K562 (cell line): ENCODE data around the gene BLCAP. TPM values are rescaled to one million over a fixed set of nuclear protein-coding genes. Genes with fewer than 3 reads are reported as not detected.

Experiments used
- ATAC-seq: fragments of 200-7000 bp; cut with Tn5 transposase; 3 replicates; pipeline ENCODE4 v1.9.1; 2020; ENCODE audit warnings: moderate library complexity
- BruUV-seq: library from RNA; stranded (reverse); fragments of 400-500 nt; replicated peaks from 2 replicates; lab custom pipeline; 2021; lab: Mats Ljungman, UMichigan
- CTCF ChIA-PET: fragments of 300-600 bp; formaldehyde crosslinking; extraction: SDS; loops from one replicate; lab custom pipeline; 2021; ENCODE audit warnings: low intra/inter-chr PET ratio; lab: Yijun Ruan, JAX
- POLR2A ChIA-PET: fragments of 300-600, 350-650 bp; sonication (Branson Sonifier 250); formaldehyde crosslinking; extraction: SDS; loops from one replicate; lab custom pipeline; 2021; ENCODE audit warnings: antibody characterized with exemption, inconsistent platforms; lab: Yijun Ruan, JAX
- DNase-seq, 4 experiments: peaks; one replicate each; pipeline versions ENCODE4 v3.0.0 to v3.0.0-alpha.2; 2011 to 2018; ENCODE audit warnings: low spot score in 3 of 4, mixed read lengths in 3 of 4; ENCODE audit errors: extremely low read depth in 1 of 4
- FAIRE-seq: peaks from 2 replicates; lab custom pipeline; 2011; peaks lifted over from hg19 to GRCh38; lab: Jason Lieb, UNC
- H2AFZ ChIP-seq: 2 replicates; pipeline ENCODE4 v1.6.0; 2011; ENCODE audit warnings: low read depth, low read length, control low read depth, inconsistent platforms
- H3K27ac ChIP-seq: fragments of 200-600 bp; 3 replicates; pipeline ENCODE4 v1.8.0; 2011; ENCODE audit warnings: low read depth, mild to moderate bottlenecking, control low read depth, inconsistent platforms, low read length, moderate library complexity, mixed read lengths; ENCODE audit errors: extremely low read depth
- H3K27me3 ChIP-seq, 2 experiments: fragments of 300-600 bp in 1 of 2; 2 replicates in 1 of 2; 3 replicates in 1 of 2; pipeline versions ENCODE4 v1.6.0 to v1.8.0; 2011; ENCODE audit warnings: inconsistent platforms in 2 of 2, low read length in 2 of 2, mild to moderate bottlenecking in 1 of 2, mixed read lengths in 1 of 2, moderate library complexity in 1 of 2; ENCODE audit not compliant: control insufficient read depth in 2 of 2, insufficient read depth in 2 of 2
- H3K36me3 ChIP-seq: fragments of 300-600 bp; 3 replicates; pipeline ENCODE4 v1.8.0; 2011; ENCODE audit warnings: mild to moderate bottlenecking, low read length, inconsistent platforms; ENCODE audit not compliant: control insufficient read depth, insufficient read depth
- H3K4me1 ChIP-seq, 2 experiments: fragments of 200-600 bp in 1 of 2; replicated peaks in 1 of 2; 2 replicates in 1 of 2; 3 replicates in 1 of 2; pipeline versions ENCODE4 v1.5.1 to v1.8.0; 2011; ENCODE audit warnings: inconsistent platforms in 2 of 2, low read length in 2 of 2, mild to moderate bottlenecking in 1 of 2, mixed read lengths in 1 of 2, moderate library complexity in 1 of 2; ENCODE audit not compliant: control insufficient read depth in 2 of 2, insufficient read depth in 2 of 2
- H3K4me2 ChIP-seq: 2 replicates; pipeline ENCODE4 v1.6.1; 2011; ENCODE audit warnings: low read length, control low read depth, inconsistent platforms, mixed read lengths; ENCODE audit not compliant: insufficient read depth
- H3K4me3 ChIP-seq: fragments of 200-600 bp; sonication (generic), shearing (Covaris generic); 2 replicates; pipeline ENCODE4 v1.5.1; 2016; ENCODE audit warnings: control low read depth, inconsistent platforms
- H3K79me2 ChIP-seq: fragments of 200-600 bp; 3 replicates; pipeline ENCODE4 v1.8.0; 2011; ENCODE audit warnings: low read length, inconsistent platforms; ENCODE audit not compliant: control insufficient read depth, insufficient read depth
- H3K9ac ChIP-seq, 2 experiments: 2 replicates each; pipeline versions ENCODE4 v1.6.0 to v1.6.1; 2011; ENCODE audit warnings: low read depth in 2 of 2, low read length in 2 of 2, control low read depth in 1 of 2, inconsistent platforms in 1 of 2, mild to moderate bottlenecking in 1 of 2, mixed read lengths in 1 of 2; ENCODE audit not compliant: insufficient read depth in 1 of 2
- H3K9me1 ChIP-seq: one replicate; pipeline ENCODE4 v1.6.0; 2011; ENCODE audit warnings: inconsistent platforms, mild to moderate bottlenecking, low read length, moderate library complexity; ENCODE audit not compliant: control insufficient read depth, insufficient read depth
- H3K9me3 ChIP-seq: replicated peaks from 2 replicates; pipeline ENCODE4 v1.5.1; 2011; ENCODE audit warnings: low read depth, low read length, inconsistent platforms; ENCODE audit not compliant: control insufficient read depth, insufficient read depth
- H4K20me1 ChIP-seq: replicated peaks from 2 replicates; pipeline ENCODE4 v1.6.1; 2011; ENCODE audit warnings: low read length, inconsistent platforms, mixed read lengths; ENCODE audit not compliant: control insufficient read depth, insufficient read depth
- BMI1 ChIP-seq: fragments of 150-350 bp; IDR thresholded peaks from 2 replicates; pipeline ENCODE4 v1.6.1; 2014; ENCODE audit warnings: low read length
- FOXP1 ChIP-seq: sonication (generic); formaldehyde crosslinking; IDR thresholded peaks from 2 replicates; pipeline ENCODE4 v1.8.0; 2022; ENCODE audit warnings: mild to moderate bottlenecking, missing genetic modification reagents
- HDAC1 ChIP-seq, 2 experiments: fragments of 450-650 bp; IDR thresholded peaks; 2 replicates each; pipeline ENCODE4 v1.6.1; 2016 to 2017; ENCODE audit warnings: inconsistent platforms in 1 of 2, mild to moderate bottlenecking in 1 of 2, moderate library complexity in 1 of 2
- KLF10 ChIP-seq: fragments of 250-450 bp; sonication (Bioruptor Pico); IDR thresholded peaks from 2 replicates; pipeline ENCODE4 v1.6.1; 2021; ENCODE audit warnings: matching md5 sums
- MNT ChIP-seq, 2 experiments: fragments of 450-650 bp; conservative IDR thresholded peaks; 2 replicates each; pipeline ENCODE4 v1.6.1; 2017; ENCODE audit warnings: mild to moderate bottlenecking in 2 of 2, moderate library complexity in 2 of 2
- MTA2 ChIP-seq: fragments of 450-650 bp; IDR thresholded peaks from 2 replicates; pipeline ENCODE4 v1.6.1; 2016; ENCODE audit warnings: low read depth
- NR3C1 ChIP-seq: sonication (generic); formaldehyde crosslinking; IDR thresholded peaks from 2 replicates; pipeline ENCODE4 v1.8.1; 2022; ENCODE audit warnings: missing genetic modification reagents
- RBM25 ChIP-seq: fragments of 200-400 bp; formaldehyde crosslinking; IDR thresholded peaks from 2 replicates; pipeline ENCODE4 v1.6.1; 2018; ENCODE audit warnings: low read length, low read depth, moderate library complexity; ENCODE audit not compliant: severe bottlenecking
- ZNF212 ChIP-seq: fragments of 450-650 bp; formaldehyde crosslinking; IDR thresholded peaks from 2 replicates; pipeline ENCODE4 v1.4.0; 2020; ENCODE audit warnings: mild to moderate bottlenecking
- ZNF239 ChIP-seq: fragments of 250-450 bp; sonication (Bioruptor Pico); IDR thresholded peaks from 2 replicates; pipeline ENCODE4 v1.4.0; 2020; ENCODE audit warnings: mild to moderate bottlenecking
- WGBS: fragments of 100-300 bp; shearing (Covaris generic); methylation state at CpG from one replicate; pipeline ENCODE4 v1.1.6; 2016; ENCODE audit warnings: low coverage, mixed read lengths; ENCODE audit not compliant: insufficient coverage; ENCODE audit errors: missing lambda C conversion rate; 5-methylcytosine and 5-hydroxymethylcytosine counted together
- in situ Hi-C: fragments of 300-500 bp; cut with MboI; formaldehyde crosslinking; loops from 4 replicates; pipeline ENCODE4 v1.15.0; 2018; ENCODE audit warnings: inconsistent platforms, mixed read lengths
- intact Hi-C: fragments of 100-400 bp; cut with micrococcal nuclease; formaldehyde crosslinking; loops from 2 replicates; pipeline ENCODE4 v1.14.2; 2022
- polyA plus RNA-seq, 8 experiments: library from polyadenylated mRNA; depleted of rRNA in 4 of 8; stranded (reverse) in 5 of 8; unstranded in 3 of 8; fragments of >200 nt; fragmentation: Nextera tagmentation in 2 of 8; fragmentation: Illumina TruSeq in 1 of 8; extraction: Ambion mirVana in 2 of 8; extraction: Trizol in 1 of 8; gene quantifications; 2 replicates each; pipeline versions ENCODE4 v1.2.1 to v1.2.3, GENCODE V29; 2011 to 2014; ENCODE audit warnings: inconsistent platforms in 1 of 8, missing spikeins in 1 of 8
- total RNA-seq, 7 experiments: library from RNA; depleted of rRNA in 6 of 7; stranded (reverse); fragments of >200 nt in 6 of 7; fragmentation: Illumina TruSeq in 2 of 7; extraction: Trizol in 2 of 7; gene quantifications; 2 replicates each; pipeline versions ENCODE4 v1.2.1 to v1.2.3, GENCODE V29; 2011 to 2021; ENCODE audit warnings: low replicate concordance in 1 of 7

The BLCAP gene
- total and polyA plus RNA-seq, 9 of the 15 experiments (the other 6 are each of a cell fraction or from before 2014, with no cell fraction given), result 16.9 to 41.5 (median 27.6) TPM

GRCh38 chr20:37576911-37577310, 49.2 kb upstream of the BLCAP start:
- Histone ChIP-seq H3K27ac (no peak overlapping the region), H4K20me1 (no peaks in the 10 kb centered on the region), H3K9me3 (no peaks in the 10 kb centered on the region), H3K9ac (no peak overlapping the region), H3K4me2 (no peak overlapping the region), H3K4me1 (no peaks in the 10 kb centered on the region), H3K9me1 (no peaks in the 10 kb centered on the region), H2AFZ (no peak overlapping the region), H3K36me3 (no peaks in the 10 kb centered on the region), H3K27me3 (peaks cover 0 to 18% of the 10 kb centered on the region in 2 experiments; a peak in 2 of 5 replicates), H3K4me3 (no peak overlapping the region), H3K79me2 (no peaks in the 10 kb centered on the region)
- 0% methylated on average over 1 of the region's 1 CpG for WGBS
- CTCF ChIA-PET, result no interaction called here
- DNase-seq (no peak), ATAC-seq (no peak), FAIRE-seq (no peak)
- BruUV-seq, result no TSS peak
- POLR2A ChIA-PET, result no interaction called here
- no peak for TF ChIP-seq ZNF212 (CRISPR knock-in tag)
- no peak for TF ChIP-seq HDAC1 (IDR thresholded peaks at IDR 0.05)
- no peak for TF ChIP-seq NR3C1 (CRISPR knock-in tag)
- no peak for TF ChIP-seq MTA2
- TF ChIP-seq MNT (conservative IDR thresholded peaks at IDR 0.05), result no peak
- no peak for TF ChIP-seq RBM25
- no peak for TF ChIP-seq FOXP1
- no peak for TF ChIP-seq BMI1
- no peak for TF ChIP-seq KLF10 (CRISPR knock-in tag)
- TF ChIP-seq ZNF239 (CRISPR knock-in tag), result no peak
- in situ Hi-C loops (no loop called here), intact Hi-C loops (no loop called here)
